T follicular helper cell (primary cell): ENCODE results near the gene DDI2.
A peak's percentile ranks its signal among the peaks of the same experiment; 100 is the strongest.
"Not testable (repeated sequence)": the region's sequence is repeated elsewhere in the genome, so short reads cannot be mapped to it uniquely, and the experiment has no call there.

Experiments
- DNase-seq: peaks from one replicate; pipeline ENCODE4 v3.0.0-alpha.2; 2020; ENCODE audit warnings: low read depth

The DDI2 gene

GRCh38 chr1:15678578-15678977, 61.3 kb downstream of the DDI2 start:
- DNase-seq: no peak

- no peak for DNase-seq
These were observed 62.9 kb downstream of the DDI2 start for GRCh38 chr1:15680131-15680530.

- no peak for DNase-seq
These were observed 63.5 kb downstream of the DDI2 start for GRCh38 chr1:15680561-15681348.

GRCh38 chr1:15681349-15682292, 64.4 kb downstream of the DDI2 start:
- no peak for DNase-seq

- DNase-seq: no peak
These were observed 65.7 kb downstream of the DDI2 start for GRCh38 chr1:15682936-15683341.

GRCh38 chr1:15683345-15684039, 66.2 kb downstream of the DDI2 start:
- no peak for DNase-seq

GRCh38 chr1:15684042-15684461, 66.8 kb downstream of the DDI2 start, which contains the start of gene PLEKHM2:
TSS of gene PLEKHM2 (plus strand) at chr1:15684320. CDS start at chr1:15684559, 239 bp downstream.
- DNase-seq: peak; percentile 18

GRCh38 chr1:15684468-15685291, 67.4 kb downstream of the DDI2 start:
- peak; percentile 15 for DNase-seq

- DNase-seq: no peak
These were observed 68.6 kb downstream of the DDI2 start for GRCh38 chr1:15685820-15686219.

- DNase-seq: no peak
These were observed 70.2 kb downstream of the DDI2 start for GRCh38 chr1:15687446-15687845.

- DNase-seq: no peak
These were observed 73.1 kb downstream of the DDI2 start for GRCh38 chr1:15690317-15690716.

- no peak for DNase-seq
These were observed 74.3 kb downstream of the DDI2 start for GRCh38 chr1:15691434-15692032.

- DNase-seq: no peak
These were observed 74.9 kb downstream of the DDI2 start for GRCh38 chr1:15692121-15692682.

- DNase-seq: no peak
These were observed 76.1 kb downstream of the DDI2 start for GRCh38 chr1:15693371-15693770.

GRCh38 chr1:15696956-15697521, 79.8 kb downstream of the DDI2 start:
- DNase-seq: no peak

- DNase-seq: no peak
These were observed 80.9 kb downstream of the DDI2 start for GRCh38 chr1:15698201-15698600.

- DNase-seq: not testable (repeated sequence)
These were observed 82.1 kb downstream of the DDI2 start for GRCh38 chr1:15699321-15699720.

- DNase-seq: no peak
These were observed 83.2 kb downstream of the DDI2 start for GRCh38 chr1:15700508-15700907.

GRCh38 chr1:15701784-15702183, 84.5 kb downstream of the DDI2 start:
- DNase-seq: no peak
